ENCODE data around the gene RAB7A. TPM values are rescaled to one million over a fixed set of nuclear protein-coding genes. Genes with fewer than 3 reads are reported as not detected.

Gene RAB7A
- total and polyA plus RNA-seq, 2 of the 13 experiments (the other 11 are each of a cell fraction or from before 2014, with no cell fraction given) = 26.5 to 182 TPM

GRCh38 chr3:128845778-128846485 is 119.9 kb downstream of the RAB7A start:
- WGBS (ENCODE audit: low lambda C conversion rate) = 10% methylated on average over 4 of the region's 32 CpGs
- in situ Hi-C loops (cut with HindIII; ENCODE audit: extremely low pct_ligation_motif_present, low pct_unique_long_range_greater_than_20kb) = no loop called here
- Histone ChIP-seq H3K27ac (ENCODE audit: extremely low read length, insufficient read depth, low read length) (no peak overlapping the region), H3K9me3 (ENCODE audit: low read length) (no peaks in the 10 kb centered on the region), H3K4me1 (ENCODE audit: insufficient read depth, low read length) (peaks cover 26% of the 10 kb centered on the region), H3K36me3 (replicated peaks in 1 of 2; ENCODE audit: control insufficient read depth in 1 of 2, insufficient read depth in 2 of 2, low read length in 2 of 2) (no peaks in the 10 kb centered on the region), H3K27me3 (ENCODE audit: control insufficient read depth in 1 of 2, insufficient read depth in 2 of 2, low read length in 2 of 2) (peaks cover 0 to 18% of the 10 kb centered on the region in 2 experiments; a peak in 2 of 5 replicates), H3K4me3 (replicated peaks in 1 of 3; ENCODE audit: insufficient read depth in 1 of 3, low read depth in 2 of 3, low read length in 3 of 3) (peak overlapping the region; percentile 47 to 67 (median 54); a peak in 4 of 6 replicates), H2AFZ (ENCODE audit: low read length) (no peak overlapping the region), H3K79me2 (ENCODE audit: insufficient read depth, low read length) (no peaks in the 10 kb centered on the region), H4K20me1 (ENCODE audit: insufficient read depth, low read length) (no peaks in the 10 kb centered on the region), H3K9ac (ENCODE audit: insufficient read depth, low read depth, low read length) (no peak overlapping the region), H3K4me2 (ENCODE audit: low read depth, low read length) (peak overlapping the region; percentile 94)
- ATAC-seq = peak; percentile 82
- no TSS peak for BruUV-seq (replicated peaks)
- ChIA-PET POLR2A (interaction anchor here (1.0 kb wide), 1 partner anchor 165 kb away, joined by 3 read pairs; no protein-coding TSS in a partner anchor), CTCF (ENCODE audit: low intra/inter-chr PET ratio, low total read pairs) (interaction anchor here (0.7 to 1.7 kb wide), 2 partner anchors 228 to 255 kb away, joined by 3 to 8 read pairs; no protein-coding TSS in a partner anchor)
- FAIRE-seq = no peak
- intact Hi-C loops (cut with micrococcal nuclease; ENCODE audit: unreplicated experiment) = no loop called here
- DNase-seq (ENCODE audit: low spot score) = peak; percentile 60
- no peak for TF ChIP-seq BCLAF1 (IDR thresholded peaks at IDR 0.05)
- TF ChIP-seq ZBTB7A (CRISPR knock-in tag; IDR thresholded peaks at IDR 0.05) = no peak
- TF ChIP-seq, protein P1, sequence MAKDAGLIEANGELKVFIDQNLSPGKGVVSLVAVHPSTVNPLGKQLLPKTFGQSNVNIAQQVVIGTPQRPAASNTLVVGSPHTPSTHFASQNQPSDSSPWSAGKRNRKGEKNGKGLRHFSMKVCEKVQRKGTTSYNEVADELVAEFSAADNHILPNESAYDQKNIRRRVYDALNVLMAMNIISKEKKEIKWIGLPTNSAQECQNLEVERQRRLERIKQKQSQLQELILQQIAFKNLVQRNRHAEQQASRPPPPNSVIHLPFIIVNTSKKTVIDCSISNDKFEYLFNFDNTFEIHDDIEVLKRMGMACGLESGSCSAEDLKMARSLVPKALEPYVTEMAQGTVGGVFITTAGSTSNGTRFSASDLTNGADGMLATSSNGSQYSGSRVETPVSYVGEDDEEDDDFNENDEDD (CRISPR knock-in tag; IDR thresholded peaks at IDR 0.05; ENCODE audit: borderline replicate concordance) = peak; percentile 41; the same call in 1 of the 2 replicates
- TF ChIP-seq GLI4 (CRISPR knock-in tag; IDR thresholded peaks at IDR 0.05; ENCODE audit: borderline replicate concordance) = no peak
- peak; percentile 84 for TF ChIP-seq RXRA (CRISPR knock-in tag; IDR thresholded peaks at IDR 0.05)
- no peak for TF ChIP-seq MIER2 (CRISPR knock-in tag; IDR thresholded peaks at IDR 0.05)
- 0 out of 2 replicates have a peak, but pooled peaks have one; percentile 49 for TF ChIP-seq HNF1B (CRISPR knock-in tag; IDR thresholded peaks at IDR 0.05)
- TF ChIP-seq ZNF841 (CRISPR knock-in tag; IDR thresholded peaks at IDR 0.05; ENCODE audit: borderline replicate concordance) = no peak
- 0 out of 2 replicates have a peak, but pooled peaks have one; percentile 21 for TF ChIP-seq HOXA5 (CRISPR knock-in tag; IDR thresholded peaks at IDR 0.05)
- TF ChIP-seq ZNF768 (CRISPR knock-in tag; IDR thresholded peaks at IDR 0.05) = peak; percentile 50; the same call in 1 of the 2 replicates
- TF ChIP-seq, protein P2, sequence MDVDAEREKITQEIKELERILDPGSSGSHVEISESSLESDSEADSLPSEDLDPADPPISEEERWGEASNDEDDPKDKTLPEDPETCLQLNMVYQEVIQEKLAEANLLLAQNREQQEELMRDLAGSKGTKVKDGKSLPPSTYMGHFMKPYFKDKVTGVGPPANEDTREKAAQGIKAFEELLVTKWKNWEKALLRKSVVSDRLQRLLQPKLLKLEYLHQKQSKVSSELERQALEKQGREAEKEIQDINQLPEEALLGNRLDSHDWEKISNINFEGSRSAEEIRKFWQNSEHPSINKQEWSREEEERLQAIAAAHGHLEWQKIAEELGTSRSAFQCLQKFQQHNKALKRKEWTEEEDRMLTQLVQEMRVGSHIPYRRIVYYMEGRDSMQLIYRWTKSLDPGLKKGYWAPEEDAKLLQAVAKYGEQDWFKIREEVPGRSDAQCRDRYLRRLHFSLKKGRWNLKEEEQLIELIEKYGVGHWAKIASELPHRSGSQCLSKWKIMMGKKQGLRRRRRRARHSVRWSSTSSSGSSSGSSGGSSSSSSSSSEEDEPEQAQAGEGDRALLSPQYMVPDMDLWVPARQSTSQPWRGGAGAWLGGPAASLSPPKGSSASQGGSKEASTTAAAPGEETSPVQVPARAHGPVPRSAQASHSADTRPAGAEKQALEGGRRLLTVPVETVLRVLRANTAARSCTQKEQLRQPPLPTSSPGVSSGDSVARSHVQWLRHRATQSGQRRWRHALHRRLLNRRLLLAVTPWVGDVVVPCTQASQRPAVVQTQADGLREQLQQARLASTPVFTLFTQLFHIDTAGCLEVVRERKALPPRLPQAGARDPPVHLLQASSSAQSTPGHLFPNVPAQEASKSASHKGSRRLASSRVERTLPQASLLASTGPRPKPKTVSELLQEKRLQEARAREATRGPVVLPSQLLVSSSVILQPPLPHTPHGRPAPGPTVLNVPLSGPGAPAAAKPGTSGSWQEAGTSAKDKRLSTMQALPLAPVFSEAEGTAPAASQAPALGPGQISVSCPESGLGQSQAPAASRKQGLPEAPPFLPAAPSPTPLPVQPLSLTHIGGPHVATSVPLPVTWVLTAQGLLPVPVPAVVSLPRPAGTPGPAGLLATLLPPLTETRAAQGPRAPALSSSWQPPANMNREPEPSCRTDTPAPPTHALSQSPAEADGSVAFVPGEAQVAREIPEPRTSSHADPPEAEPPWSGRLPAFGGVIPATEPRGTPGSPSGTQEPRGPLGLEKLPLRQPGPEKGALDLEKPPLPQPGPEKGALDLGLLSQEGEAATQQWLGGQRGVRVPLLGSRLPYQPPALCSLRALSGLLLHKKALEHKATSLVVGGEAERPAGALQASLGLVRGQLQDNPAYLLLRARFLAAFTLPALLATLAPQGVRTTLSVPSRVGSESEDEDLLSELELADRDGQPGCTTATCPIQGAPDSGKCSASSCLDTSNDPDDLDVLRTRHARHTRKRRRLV (CRISPR knock-in tag; IDR thresholded peaks at IDR 0.05) = 0 out of 2 replicates have a peak, but pooled peaks have one; percentile 51
- TF ChIP-seq HNRNPLL (IDR thresholded peaks at IDR 0.05; ENCODE audit: low read depth, low read length, poor library complexity, severe bottlenecking) = peak; percentile 38
